Brain microvascular endothelial cell (primary cell): ENCODE measurements around the gene ZNF653.

Experiments used
- DNase-seq: peaks from one replicate; pipeline ENCODE4 v3.0.0-alpha.2; 2020
- H3K27ac ChIP-seq: fragments of 250-450 bp; sonication (Bioruptor Pico); 2 replicates; pipeline ENCODE4 v1.5.1; 2020; ENCODE audit warnings: mild to moderate bottlenecking, moderate library complexity
- H3K27me3 ChIP-seq: fragments of 250-450 bp; sonication (Bioruptor Pico); replicated peaks from 2 replicates; pipeline ENCODE4 v1.5.1; 2020; ENCODE audit warnings: mild to moderate bottlenecking
- H3K36me3 ChIP-seq: fragments of 250-450 bp; sonication (Bioruptor Pico); replicated peaks from 2 replicates; pipeline ENCODE4 v1.5.1; 2020; ENCODE audit warnings: mild to moderate bottlenecking
- H3K4me3 ChIP-seq: 2 replicates; pipeline ENCODE4 v1.5.1; 2011; ENCODE audit warnings: low read depth, mild to moderate bottlenecking, control low read depth, low read length, moderate library complexity
- CTCF ChIP-seq: IDR thresholded peaks from 2 replicates; pipeline ENCODE4 v1.5.1; 2011; ENCODE audit warnings: low read depth, mild to moderate bottlenecking, moderate library complexity, low read length, control low read depth, inconsistent platforms; ENCODE audit errors: missing control alignments
- in situ Hi-C: cut with HindIII; loops from 2 replicates; pipeline ENCODE4 v1.10.0; 2017; ENCODE audit warnings: low sequenced_read_pairs, low pct_ligation_motif_present

Gene ZNF653

GRCh38 chr19:11489378-11489777, 16.3 kb downstream of the ZNF653 start:
- no peaks in the 10 kb centered on the region for H3K27me3 ChIP-seq
- no peak for TF ChIP-seq CTCF
- no peak for DNase-seq
- no peak overlapping the region for H3K4me3 ChIP-seq
- H3K36me3 ChIP-seq, result peaks cover 4% of the 10 kb centered on the region
- in situ Hi-C loops, result no loop called here
- no peak overlapping the region for H3K27ac ChIP-seq

- no peak overlapping the region for H3K4me3 ChIP-seq
- in situ Hi-C loops, result no loop called here
Observed at GRCh38 chr19:11486661-11487503, 18.8 kb downstream of the ZNF653 start.

GRCh38 chr19:11485245-11485837, 20.3 kb downstream of the ZNF653 start:
- Histone ChIP-seq H3K27me3 (peaks cover 14% of the 10 kb centered on the region), H3K36me3 (no peaks in the 10 kb centered on the region), H3K4me3 (no peak overlapping the region), H3K27ac (no peak overlapping the region)
- no peak for DNase-seq
- TF ChIP-seq CTCF, result no peak
- in situ Hi-C loops, result no loop called here

More at GRCh38 chr19:11486661-11487503, 18.8 kb downstream of the ZNF653 start:
- H3K27me3 ChIP-seq, result peaks cover under 1% of the 10 kb centered on the region
- no peaks in the 10 kb centered on the region for H3K36me3 ChIP-seq
- no peak for TF ChIP-seq CTCF
- DNase-seq, result no peak
- H3K27ac ChIP-seq, result no peak overlapping the region

- no peak for DNase-seq
- Histone ChIP-seq H3K27ac (no peak overlapping the region), H3K27me3 (peaks cover 28% of the 10 kb centered on the region), H3K36me3 (no peaks in the 10 kb centered on the region), H3K4me3 (no peak overlapping the region)
- TF ChIP-seq CTCF, result no peak
- in situ Hi-C loops, result no loop called here
Observed at GRCh38 chr19:11483366-11484111, 22.1 kb downstream of the ZNF653 start.

GRCh38 chr19:11482384-11483050, 23.1 kb downstream of the ZNF653 start:
- H3K27ac ChIP-seq, result no peak overlapping the region
- in situ Hi-C loops, result no loop called here
- no peaks in the 10 kb centered on the region for H3K36me3 ChIP-seq
- peak; percentile 65 for TF ChIP-seq CTCF
- peak; percentile 57 for DNase-seq
- H3K27me3 ChIP-seq, result peaks cover 28% of the 10 kb centered on the region
- peak overlapping the region; percentile 35 for H3K4me3 ChIP-seq
